Measurements from ENCODE around the gene ATG4C.
A peak's percentile ranks its signal among the peaks of the same experiment; 100 is the strongest.
"Not testable (repeated sequence)": the region's sequence is repeated elsewhere in the genome, so short reads cannot be mapped to it uniquely, and the experiment has no call there.

Gene ATG4C, protein sequence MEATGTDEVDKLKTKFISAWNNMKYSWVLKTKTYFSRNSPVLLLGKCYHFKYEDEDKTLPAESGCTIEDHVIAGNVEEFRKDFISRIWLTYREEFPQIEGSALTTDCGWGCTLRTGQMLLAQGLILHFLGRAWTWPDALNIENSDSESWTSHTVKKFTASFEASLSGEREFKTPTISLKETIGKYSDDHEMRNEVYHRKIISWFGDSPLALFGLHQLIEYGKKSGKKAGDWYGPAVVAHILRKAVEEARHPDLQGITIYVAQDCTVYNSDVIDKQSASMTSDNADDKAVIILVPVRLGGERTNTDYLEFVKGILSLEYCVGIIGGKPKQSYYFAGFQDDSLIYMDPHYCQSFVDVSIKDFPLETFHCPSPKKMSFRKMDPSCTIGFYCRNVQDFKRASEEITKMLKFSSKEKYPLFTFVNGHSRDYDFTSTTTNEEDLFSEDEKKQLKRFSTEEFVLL
- long read RNA-seq, donor 1, partial matches to known transcripts, result 0 of 6 reads
- long read RNA-seq, donor 1, other reads (novel, unspliced or antisense), result 0 of 6 reads
- long read RNA-seq, donor 2, partial matches to known transcripts, result 0 of 4 reads
- long read RNA-seq, donor 2, other reads (novel, unspliced or antisense), result 0 of 4 reads
- long read RNA-seq, donor 3, partial matches to known transcripts, result 0 of 4 reads
- long read RNA-seq, donor 3, other reads (novel, unspliced or antisense), result 0 of 4 reads
- long read RNA-seq, donor 4, partial matches to known transcripts, result 0 of 2 reads
- long read RNA-seq, donor 4, other reads (novel, unspliced or antisense), result 0 of 2 reads
- long read RNA-seq, donor 5, partial matches to known transcripts, result 0 of 3 reads
- long read RNA-seq, donor 5, other reads (novel, unspliced or antisense), result 0 of 3 reads
- long read RNA-seq, donor 6, partial matches to known transcripts, result 0 of 2 reads
- long read RNA-seq, donor 6, other reads (novel, unspliced or antisense), result 0 of 2 reads
- long read RNA-seq, donor 7, partial matches to known transcripts, result 0 of 6 reads
- long read RNA-seq, donor 7, other reads (novel, unspliced or antisense), result 0 of 6 reads
- long read RNA-seq, donor 8, partial matches to known transcripts, result 0 of 6 reads
- long read RNA-seq, donor 8, other reads (novel, unspliced or antisense), result 0 of 6 reads

DNA sequence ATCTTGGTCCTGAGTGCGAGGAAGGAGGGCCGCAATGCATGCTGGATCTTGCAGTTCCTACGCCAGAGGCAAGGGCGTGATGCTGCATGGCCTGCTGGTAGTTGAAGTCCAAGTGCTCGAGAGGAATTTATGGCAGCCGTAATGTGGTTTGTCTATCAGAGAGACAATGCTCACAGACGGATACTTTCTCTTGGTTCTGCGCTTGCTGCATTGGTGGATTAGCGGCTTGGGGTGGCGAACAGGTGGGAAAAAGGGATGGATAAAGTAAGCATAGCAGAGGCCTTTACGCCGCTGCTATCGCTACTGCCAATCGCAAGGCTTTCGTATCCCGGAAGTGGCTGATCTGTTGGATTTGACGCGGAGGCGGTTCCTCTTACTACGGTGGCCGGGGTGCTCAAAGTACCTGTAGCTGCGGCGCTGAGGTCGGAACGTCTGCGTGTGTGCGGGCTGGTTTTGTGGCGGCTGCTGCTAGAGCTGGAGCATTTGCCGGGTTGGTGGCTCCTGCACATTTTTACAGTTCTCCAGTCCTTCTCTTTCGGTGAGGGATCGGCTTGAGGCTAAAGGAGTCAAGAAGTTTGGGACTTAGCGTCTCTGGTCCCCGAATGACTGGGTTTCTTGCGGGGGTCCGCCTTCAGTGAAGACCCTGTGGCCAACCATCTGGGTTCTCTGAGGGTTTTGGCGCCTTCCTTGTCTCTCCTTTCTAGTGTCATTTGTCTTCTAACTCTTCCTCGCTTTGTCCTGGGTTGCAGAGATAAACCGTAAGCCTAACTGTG, at the start of gene ATG4C:
ATG4C (plus strand) TSS at position 397 of the 773 bp plus-strand sequence. CDS start 19,655 bp downstream, outside the sequence.
- peak; percentile 97 for DNase-seq

DNA sequence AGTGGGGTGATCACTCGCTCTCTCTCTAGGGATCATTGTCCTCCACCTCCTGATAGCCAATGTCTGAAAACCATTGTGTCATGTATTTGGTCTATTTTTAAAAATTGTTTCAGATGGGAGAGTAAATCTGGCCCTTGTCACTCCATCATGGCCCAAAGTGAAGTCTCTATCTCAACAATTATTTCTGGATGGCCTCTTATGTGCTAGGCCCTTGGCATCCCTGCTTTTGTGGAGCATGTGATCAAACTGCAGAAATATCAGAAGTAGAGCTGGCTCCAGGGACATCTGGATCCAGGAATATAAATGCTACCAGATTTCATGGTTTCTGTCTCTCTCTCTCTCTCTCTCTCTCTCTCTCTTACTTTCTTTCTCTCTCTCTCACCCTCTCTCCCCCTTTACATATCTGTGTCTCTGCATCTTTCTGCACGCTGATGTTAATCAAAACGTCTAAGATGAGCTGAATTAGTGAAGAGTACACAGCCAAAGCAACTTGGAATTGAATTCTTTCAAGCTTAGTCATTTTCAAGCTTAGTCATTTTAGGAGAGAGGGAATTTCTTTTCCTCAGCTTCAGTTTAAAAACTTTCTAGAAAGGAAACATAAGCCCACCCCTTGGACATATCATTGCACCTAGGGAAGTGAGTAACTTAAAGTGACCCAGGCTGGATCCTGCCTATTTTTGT, 48.3 kb upstream of the ATG4C start:
- DNase-seq, result no peak

DNA sequence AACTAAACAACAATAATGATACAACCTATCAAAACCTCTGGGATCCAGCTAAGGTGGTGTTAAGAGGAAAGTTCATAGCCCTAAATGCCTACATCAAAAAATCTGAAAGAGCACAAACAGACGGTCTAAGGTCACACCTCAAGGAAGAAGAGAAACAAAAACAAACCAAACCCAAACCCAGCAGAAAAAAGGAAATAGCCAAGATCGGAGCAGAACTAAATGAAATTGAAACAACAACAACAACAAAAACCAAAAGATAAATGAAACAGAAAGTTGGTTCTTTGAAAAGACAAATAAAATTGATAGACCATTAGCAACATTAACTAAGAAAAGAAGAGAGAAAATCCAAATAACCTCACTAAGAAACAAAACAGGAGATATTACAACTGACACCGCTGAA, 43.2 kb upstream of the ATG4C start:
- not testable (repeated sequence) for DNase-seq

DNA sequence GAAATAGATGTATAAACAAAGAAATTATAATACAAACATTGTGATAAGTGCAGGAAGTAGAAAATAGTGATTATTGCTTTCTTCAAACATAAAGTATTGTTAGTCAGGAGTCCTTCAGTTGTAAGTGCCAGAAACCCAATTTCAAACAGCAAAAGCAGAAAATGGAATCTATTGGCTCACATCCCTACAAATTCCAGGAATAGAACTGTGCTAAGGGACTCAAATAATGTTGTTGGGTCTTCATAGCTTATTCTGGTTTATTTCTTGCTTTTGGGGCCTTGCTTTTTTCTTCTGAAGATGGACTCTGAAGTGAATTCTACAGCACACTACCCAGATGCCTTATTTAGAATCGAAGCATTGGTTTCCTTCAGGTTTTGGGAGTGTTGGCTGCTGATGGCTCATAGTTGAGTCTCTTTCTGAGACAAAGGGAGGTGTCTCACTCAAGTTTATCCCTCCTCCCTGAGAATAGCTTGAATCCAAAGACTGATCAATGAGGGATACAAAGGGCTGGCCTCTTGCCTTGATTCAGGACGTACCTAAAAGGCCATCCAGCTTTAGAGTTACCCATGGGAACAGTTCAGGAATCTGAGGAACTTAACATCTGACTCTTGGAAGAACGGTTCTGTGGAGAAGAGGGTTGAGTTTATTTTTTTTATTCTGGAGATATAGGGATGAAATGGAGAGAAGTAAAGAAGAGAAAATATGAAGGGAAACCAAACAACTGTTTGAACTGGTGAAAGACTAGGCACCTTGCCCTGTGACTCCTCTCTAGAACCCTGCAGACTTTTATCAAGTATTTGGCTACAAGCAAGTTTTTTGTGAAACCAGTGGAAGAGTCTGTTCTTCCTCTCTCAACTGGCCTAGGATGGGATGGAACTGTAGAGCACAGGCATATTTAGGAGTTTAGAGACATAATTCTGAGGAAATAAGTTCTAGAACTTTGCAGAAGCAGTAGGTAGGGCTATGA, 39.0 kb upstream of the ATG4C start:
- no peak for DNase-seq

DNA sequence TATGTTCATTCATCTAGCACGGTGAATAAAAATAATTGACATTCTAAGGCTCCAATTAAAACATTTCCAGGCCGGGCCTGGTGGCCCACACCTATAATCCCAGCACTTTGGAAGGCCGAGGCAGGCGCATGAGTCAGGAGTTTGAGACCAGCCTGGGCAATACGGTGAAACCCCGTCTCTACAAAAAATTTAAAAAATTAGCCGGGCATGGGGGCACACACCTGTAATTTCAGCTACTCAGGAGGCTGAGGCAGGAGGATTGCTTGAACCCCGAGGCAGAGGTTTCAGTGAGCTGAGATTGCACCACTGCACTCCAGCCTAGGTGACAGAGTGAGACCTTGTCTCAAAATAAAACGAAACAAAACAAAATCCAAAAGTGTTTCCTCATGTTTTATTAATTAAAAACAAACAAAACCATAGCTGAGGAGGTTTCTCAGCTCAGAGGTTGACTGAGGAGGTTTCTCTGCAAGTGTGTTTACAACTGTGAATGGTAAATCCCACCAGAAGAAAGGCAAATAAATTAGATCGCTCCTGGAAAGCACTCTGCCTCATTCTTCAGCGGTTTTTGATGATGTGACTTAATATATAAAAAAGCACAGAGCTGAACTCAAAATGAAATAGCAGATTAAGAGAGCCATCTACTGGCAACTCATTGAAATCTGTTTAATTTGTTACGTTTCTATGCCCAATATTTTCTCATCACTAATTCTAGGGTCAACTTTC, 37.7 kb upstream of the ATG4C start:
- DNase-seq, result no peak

DNA sequence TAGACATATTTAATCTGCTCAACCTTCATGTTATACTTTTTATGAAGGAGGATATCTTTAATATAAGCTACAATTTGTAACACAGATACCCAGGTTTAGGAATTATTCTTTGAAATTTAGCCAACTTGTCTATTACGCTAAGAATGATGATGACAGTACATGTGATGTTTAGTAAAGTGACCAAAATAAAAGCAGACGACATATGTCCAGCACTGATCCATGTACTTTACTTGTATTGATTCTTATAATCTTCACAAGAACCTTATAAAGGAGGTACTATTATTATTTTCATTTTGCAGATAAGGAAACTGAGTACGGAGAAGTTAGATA, 37.2 kb upstream of the ATG4C start:
- DNase-seq, result no peak

DNA sequence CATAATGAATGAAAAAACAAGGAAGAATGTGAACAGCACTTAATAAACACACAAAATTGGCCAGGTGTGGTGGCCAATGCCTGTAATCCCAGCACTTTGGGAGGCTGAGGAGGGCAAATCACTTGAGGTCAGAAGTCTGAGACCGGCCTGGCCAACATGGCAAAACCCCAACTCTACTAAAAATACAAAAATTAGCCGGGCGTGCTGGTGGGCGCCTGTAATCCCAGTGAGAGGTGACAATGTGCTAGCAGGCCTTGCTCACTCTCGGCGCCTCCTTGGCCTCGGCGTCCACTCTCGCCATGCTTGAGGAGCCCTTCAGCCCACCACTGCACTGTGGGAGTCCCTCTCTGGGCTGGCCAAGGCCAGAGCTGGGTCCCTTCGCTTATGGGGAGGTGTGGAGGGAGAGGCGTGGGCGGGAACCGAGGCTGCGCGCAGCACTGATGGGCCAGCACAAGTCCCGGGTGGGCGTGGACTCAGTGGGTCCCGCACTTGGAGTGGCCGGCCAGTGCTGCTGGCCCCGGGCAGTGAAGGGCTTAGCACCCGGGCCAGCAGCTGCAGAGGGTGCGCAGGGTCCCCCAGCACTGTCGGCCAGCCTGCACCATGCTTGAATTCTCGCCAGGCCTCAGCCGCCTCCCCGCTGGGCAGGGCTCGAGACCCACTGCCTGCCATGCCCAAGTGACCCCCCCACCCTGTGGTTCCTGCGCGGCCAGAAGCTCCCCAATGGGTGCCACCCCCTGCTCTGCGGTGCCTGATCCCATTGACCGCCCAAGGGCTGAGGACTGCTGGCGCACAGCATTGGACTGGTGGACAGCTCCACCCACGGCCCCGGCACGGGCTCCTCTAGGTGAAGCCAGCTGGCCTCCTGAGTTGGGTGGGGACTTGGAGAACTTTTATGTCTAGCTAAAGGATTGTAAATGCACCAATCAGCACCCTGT, 30.6 kb upstream of the ATG4C start:
- no peak for DNase-seq

DNA sequence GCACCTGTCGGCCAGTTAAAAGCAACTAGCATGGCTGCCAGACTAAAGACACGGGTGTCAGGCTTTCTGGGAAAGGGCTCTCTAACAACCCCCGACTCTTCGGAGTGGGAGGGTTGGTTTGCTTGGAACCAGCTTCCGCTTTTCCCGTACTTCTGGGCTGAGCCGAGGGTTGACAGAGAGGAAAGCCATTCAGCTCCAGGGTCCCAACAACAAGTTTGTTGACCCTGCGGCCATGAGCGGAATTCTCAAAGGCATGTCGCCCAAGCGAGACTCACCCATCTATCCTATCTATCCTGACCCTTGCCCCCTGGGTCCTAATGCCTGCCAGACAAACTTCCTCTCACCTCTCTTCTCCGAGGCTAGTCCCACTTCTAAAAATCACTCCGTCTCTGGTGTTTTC, 29.0 kb upstream of the ATG4C start:
- DNase-seq, result not testable (repeated sequence)

DNA sequence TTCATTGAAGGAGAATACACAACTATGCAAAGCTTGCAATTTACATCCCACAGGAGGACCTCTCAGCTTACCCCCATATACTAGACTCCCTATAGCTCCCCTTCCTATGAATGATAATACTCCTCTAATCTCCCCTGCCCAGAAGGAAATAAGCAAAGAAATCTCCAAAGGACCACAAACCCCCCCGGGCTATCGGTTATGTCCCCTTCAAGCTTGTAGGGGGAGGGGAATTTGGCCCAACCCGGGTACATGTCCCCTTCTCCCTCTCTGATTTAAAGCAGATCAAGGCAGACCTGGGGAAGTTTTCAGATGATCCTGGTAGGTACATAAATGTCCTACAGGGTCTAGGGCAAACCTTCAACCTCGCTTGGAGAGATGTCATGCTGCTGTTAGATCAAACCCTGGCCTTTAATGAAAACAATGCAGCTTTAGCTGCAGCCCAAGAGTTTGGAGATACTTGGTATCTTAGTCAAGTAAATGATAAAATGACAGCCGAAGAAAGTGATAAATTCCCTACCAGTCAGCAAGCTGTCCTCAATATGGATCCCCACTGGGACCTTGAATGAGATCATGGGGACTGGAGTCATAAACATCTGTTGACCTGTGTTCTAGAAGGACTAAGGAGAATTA, 27.6 kb upstream of the ATG4C start:
- DNase-seq, result not testable (repeated sequence)

DNA sequence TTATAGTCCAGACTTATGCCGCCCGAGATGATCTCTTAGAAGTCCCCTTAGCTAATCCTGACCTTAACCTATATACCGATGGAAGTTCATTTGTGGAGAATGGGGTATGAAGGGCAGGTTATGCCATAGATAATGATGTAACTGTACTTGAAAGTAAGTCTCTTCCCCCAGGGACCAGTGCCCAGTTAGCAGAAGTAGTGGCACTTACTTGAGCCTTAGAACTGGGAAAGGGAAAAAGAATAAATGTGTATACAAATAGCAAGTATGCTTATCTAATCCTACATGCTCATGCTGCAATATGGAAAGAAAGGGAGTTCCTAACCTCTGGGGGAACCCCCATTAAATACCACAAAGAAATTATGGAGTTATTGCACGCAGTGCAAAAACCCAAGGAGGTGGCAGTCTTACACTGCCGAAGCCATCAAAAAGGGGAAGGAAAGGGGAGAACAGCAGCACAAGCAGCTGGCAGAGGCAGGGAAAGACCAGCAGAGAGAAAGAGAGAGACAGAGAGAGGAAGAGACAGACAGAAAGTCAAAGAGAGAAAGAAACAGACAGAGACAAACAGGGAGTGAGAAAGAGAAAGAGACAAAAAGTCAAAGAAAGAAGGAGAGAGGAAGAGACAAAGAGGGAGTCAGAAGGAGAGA, 24.6 kb upstream of the ATG4C start:
- not testable (repeated sequence) for DNase-seq

DNA sequence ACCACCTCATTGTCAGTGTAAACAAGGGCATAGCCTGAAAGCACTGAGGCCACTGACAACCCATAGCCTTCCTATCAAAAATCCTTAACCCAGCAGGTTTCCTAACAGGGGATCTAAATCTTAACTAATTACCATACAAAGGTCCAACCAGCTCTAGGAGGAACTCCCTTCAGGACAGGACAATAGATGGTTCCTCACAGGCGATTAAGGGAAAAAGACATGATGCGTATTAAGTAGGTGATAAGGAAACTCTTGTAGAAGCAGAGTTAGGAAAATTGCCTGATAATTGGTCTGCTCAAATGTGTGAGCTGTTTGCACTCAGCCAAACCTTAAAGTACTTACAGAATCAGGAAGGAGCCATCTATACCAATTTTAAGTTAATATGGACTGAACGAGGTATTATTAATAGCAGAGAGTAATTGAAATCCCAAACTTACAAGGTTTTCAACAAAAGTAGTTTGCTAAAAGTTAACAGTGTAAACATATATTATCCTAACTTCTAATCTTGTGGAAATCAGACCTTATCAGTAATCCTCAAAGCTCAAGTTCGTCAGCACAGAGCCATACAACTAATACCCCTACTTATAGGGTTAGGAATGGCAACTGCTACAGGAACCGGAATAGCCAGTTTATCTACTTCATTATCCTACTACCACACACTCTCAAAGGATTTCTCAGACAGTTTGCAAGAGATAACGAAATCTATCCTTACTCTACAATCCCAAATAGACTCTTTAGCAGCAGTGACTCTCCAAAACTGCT, 23.7 kb upstream of the ATG4C start:
- not testable (repeated sequence) for DNase-seq

DNA sequence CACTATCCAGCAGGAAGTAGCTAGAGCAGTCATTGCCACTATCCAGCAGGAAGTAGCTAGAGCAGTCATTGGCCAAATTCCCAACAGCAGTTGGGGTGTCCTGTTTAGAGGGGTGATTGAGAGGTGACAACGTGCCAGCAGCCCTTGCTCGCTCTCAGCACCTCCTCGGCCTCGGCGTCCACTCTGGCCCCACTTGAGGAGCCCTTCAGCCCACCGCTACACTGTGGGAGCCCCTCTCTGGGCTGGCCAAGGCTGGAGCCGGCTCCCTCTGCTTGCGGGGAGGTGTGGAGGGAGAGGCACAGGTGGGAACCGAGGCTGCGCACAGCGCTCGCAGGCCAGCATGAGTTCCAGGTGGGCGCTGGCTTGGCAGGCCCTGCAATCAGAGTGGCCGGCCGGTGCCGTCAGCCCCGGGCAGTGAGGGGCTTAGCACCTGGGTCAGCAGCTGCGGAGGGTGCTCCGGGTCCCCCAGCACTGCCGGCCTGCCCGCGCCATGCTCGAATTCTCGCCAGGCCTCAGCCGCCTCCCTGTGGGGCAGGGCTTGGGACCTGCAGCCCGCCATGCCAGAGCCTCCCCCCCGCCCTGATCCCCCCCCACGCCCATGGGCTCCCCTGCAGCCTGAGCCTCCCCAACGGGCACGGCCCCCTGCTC, 22.6 kb upstream of the ATG4C start:
- not testable (repeated sequence) for DNase-seq

DNA sequence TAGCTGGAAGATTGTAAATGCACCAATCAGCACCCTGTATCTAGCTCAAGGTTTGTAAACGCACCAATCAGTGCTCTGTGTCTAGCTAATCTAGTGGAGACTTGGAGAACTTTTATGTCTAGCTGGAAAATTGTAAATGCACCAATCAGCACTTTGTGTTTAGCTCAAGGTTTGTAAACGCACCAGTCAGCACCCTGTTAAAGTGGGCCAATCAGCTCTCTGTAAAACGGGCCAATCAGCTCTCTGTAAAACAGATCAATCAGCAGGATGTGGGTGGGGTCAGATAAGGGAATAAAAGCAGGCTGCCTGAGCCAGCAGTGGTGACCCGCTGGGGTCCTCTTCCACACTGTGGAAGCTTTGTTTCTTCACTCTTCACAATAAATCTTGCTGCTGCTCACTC, 21.9 kb upstream of the ATG4C start:
- not testable (repeated sequence) for DNase-seq

DNA sequence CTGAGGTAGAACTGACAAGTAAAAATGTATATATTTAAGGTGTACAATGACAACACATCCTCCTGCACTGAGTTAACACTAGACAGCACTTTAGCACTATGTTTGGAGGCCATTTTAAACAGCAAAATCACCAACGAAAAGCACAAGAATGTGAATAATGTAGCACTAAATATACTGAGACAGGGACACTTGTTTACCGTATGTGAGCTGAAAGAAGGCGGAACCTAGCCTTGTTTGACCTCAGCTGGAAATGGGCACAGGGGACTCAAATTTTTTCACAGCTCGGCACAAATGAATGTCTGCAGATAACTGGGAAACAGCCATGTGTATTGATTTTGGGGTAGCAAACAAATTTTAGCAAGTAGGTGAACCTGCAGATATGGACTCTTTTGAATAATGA, 18.0 kb upstream of the ATG4C start:
- no peak for DNase-seq

DNA sequence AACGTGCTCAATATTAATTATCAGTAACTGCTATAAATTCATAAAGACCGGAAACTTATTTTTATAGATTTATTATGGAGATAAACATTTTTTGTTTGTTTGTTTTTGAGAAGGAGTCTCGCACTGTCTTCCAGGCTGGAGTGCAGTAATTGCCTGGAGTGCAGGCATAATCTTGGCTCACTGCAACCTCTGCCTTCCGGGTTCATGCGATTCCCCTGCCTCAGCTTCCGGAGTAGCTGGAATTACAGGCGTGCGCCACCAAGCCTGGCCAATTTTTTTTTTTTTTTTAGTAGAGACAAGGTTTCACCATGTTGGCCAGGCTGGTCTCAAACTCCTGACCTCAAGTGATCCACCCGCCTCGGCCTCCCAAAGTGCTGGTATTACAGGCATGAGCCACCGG, 15.4 kb upstream of the ATG4C start:
- not testable (repeated sequence) for DNase-seq
